Measurements from ENCODE around the gene SOCS7.

SOCS7 gene

DNA sequence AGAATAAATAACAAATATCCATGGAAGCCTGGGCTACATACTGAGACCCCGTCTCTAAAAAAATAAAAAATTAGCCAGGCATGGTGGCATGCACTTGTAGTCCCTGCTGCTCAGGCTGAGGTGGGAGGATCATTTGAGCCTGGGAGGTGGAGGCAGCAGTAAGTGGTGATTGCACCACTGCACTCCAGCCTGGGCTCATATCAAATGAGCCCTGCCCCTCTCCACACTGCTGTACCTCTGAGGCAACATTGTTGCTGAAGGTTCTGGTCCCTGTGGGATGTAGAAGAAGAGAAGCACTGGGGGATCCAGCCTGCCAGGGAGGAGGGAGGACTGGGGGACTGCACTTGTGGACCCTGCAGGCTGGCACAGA, 65.2 kb downstream of the SOCS7 start:
- H3K27ac ChIP-seq: no peak overlapping the region
- TF ChIP-seq, protein P1, sequence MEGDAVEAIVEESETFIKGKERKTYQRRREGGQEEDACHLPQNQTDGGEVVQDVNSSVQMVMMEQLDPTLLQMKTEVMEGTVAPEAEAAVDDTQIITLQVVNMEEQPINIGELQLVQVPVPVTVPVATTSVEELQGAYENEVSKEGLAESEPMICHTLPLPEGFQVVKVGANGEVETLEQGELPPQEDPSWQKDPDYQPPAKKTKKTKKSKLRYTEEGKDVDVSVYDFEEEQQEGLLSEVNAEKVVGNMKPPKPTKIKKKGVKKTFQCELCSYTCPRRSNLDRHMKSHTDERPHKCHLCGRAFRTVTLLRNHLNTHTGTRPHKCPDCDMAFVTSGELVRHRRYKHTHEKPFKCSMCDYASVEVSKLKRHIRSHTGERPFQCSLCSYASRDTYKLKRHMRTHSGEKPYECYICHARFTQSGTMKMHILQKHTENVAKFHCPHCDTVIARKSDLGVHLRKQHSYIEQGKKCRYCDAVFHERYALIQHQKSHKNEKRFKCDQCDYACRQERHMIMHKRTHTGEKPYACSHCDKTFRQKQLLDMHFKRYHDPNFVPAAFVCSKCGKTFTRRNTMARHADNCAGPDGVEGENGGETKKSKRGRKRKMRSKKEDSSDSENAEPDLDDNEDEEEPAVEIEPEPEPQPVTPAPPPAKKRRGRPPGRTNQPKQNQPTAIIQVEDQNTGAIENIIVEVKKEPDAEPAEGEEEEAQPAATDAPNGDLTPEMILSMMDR (IDR thresholded peaks at IDR 0.05): no peak
- no peak for TF ChIP-seq ZFX (IDR thresholded peaks at IDR 0.05; ENCODE audit: borderline replicate concordance)

DNA sequence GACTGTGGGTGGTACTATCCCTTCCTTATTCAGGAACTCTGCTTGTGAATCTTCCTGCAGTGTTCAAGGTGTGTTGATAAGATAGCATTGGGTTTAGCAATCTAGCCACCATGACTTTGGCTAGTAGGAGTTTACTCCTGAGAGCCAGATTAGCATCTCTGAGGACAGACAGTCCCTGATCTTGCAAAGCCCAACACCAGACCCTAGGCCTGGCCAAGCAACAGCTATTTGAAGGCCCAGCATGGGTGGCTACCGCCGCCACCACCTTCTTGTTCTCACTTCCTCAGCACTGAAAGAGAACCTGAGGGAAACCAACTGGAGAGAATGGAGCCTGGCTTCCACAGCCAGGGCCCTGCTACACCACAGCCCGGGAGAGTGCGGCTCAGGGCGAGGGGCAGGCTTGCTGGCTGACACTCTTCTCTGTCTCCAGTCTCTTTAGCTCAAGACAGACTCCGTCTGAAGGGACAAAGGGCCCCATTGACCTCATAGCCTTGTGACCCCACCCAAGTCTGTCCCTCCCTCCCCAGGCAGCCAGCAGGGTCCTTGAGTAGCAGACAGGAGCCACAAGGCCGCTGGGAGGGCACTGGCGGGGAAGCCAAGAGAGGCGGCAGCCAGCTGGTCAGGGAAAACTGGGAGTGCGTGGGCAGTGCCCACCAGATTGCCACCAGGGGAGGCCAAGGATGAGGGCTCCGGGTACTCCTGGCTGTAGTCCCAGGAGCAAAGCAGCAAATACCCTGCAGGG, 65.7 kb downstream of the SOCS7 start:
- no peak for TF ChIP-seq ZFX (IDR thresholded peaks at IDR 0.05; ENCODE audit: borderline replicate concordance)
- TF ChIP-seq, protein P1 (IDR thresholded peaks at IDR 0.05): no peak
- no peak overlapping the region for H3K27ac ChIP-seq

DNA sequence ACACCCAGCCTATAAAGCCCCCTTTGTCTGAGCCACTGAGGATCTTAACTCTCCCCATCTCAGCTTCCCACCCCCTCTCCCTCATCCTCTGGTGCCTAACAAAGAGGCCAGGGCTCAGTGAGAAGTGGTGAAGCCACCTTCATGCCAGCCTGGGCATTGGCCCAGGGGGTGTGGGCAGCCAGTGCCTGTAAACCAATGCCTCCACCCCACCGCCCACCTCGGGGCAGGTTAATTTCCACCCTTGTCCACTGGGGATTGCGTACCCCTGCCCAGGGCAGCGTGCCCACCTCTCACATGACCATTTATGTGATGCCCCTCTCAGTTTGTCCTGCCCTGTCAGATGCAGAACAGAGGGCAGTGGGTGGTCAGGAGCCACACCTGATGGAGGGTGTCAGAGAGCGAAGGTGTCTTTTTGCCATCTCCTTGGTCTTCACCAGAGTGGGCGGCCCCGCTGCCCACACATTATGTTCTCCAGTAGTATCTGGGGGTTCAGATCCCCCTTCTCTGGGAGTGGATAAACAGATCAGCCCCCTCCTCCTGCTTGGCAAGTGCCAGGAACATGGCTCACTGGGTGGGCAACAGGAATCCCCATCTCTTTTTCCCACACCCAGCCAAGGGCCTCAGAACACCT, 66.5 kb downstream of the SOCS7 start:
- H3K27ac ChIP-seq: no peak overlapping the region
- TF ChIP-seq, protein P1 (IDR thresholded peaks at IDR 0.05): no peak
- TF ChIP-seq ZFX (IDR thresholded peaks at IDR 0.05; ENCODE audit: borderline replicate concordance): no peak

DNA sequence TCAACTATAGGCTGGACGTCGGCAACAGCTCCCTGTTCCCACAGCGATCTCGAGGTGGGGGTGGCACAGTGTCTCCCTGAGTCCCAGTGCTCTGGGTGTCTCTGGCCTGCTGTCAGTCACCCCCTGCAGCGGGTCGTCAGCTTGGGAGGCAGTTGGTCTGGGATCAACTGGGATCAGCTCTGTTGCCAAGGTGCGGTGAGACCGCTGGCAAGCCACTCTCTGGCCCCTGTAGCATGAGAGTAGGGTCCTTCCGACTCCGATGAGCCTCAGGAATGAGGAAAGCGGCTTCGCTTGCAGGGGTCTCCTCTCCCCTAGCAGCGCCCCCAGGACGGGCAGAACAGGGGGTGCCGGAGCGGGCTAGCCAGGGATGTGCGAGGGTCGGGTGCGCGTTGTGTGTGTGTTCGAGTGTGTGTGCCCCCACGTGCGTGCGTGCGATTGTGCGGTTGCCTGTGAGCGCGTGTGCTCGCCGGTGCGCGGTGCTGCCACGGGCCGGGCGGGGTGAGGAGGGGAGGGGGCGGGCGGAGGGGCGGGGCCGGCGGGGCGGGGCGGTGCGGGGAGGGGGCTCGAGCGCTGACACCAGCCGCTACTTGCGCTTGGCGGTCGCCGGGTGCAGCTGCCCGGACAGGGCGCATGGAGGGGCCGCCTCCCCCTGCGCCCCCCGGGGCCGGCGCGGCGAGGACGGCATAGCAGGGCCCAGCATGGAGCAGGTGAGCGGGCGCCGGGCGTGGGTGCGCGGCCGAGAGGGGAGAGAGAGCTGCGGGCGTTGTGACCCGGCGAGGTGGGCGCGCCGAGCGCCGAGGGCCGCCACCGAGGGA, 67.3 kb downstream of the SOCS7 start:
- H3K27ac ChIP-seq: no peak overlapping the region
- no peak for TF ChIP-seq ZFX (IDR thresholded peaks at IDR 0.05; ENCODE audit: borderline replicate concordance)
- TF ChIP-seq, protein P1 (IDR thresholded peaks at IDR 0.05): no peak

DNA sequence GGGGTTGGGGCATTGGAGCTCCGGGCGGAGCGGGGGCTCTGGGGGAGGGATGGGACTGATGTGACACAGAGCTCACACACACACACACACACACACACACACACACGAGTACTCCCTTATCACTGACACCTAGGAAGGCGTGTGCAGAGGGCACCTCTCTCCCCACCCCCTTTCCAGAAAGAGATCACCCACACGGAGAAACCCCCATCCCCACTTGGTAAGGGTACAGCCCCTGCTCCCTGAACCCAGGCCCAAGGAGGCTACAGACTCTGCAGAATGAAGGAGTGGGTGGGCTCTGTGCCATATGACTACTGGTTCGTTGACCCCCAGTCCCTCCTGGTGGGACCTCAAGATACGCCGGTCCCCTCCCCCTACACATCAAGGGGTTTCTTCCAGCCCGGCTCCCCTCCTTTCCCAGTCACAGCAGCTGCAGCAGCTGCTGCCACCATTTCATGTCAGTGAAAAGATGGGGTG, 67.9 kb downstream of the SOCS7 start:
- H3K27ac ChIP-seq: no peak overlapping the region
- TF ChIP-seq, protein P1 (IDR thresholded peaks at IDR 0.05): no peak
- TF ChIP-seq ZFX (IDR thresholded peaks at IDR 0.05; ENCODE audit: borderline replicate concordance): no peak

DNA sequence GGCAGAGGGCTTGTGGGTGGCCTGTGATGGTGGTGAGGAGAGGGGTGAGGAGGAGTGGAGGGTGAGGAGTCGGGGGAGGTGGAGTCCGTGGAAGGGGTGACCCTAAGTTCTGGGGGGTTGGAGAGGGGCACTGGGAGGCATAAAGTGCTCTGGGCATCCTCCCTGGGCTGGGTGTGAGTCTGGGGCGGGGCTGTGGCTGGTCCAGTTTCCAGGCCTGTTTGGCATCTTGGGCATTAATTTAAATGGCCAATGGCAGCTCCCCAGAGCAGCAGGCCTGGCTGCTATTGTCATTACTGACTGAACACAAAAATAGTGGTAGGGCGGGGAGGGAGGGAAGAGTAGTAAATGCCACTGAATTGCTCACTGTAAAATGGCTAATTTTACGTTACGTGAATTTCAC, 68.9 kb downstream of the SOCS7 start:
- TF ChIP-seq ZFX (IDR thresholded peaks at IDR 0.05; ENCODE audit: borderline replicate concordance): no peak
- TF ChIP-seq, protein P1 (IDR thresholded peaks at IDR 0.05): no peak
- H3K27ac ChIP-seq: no peak overlapping the region
